SHP77 (cell line): Measurements from ENCODE around the gene GRAMD1C.
"Not testable (repeated sequence)": the region's sequence is repeated elsewhere in the genome, so short reads cannot be mapped to it uniquely, and the experiment has no call there.

ENCODE experiments used
- DNase-seq, 2 experiments: peaks; one replicate each; lab custom pipeline; 2025; lab: John Stamatoyannopoulos, UW

Gene GRAMD1C

DNA sequence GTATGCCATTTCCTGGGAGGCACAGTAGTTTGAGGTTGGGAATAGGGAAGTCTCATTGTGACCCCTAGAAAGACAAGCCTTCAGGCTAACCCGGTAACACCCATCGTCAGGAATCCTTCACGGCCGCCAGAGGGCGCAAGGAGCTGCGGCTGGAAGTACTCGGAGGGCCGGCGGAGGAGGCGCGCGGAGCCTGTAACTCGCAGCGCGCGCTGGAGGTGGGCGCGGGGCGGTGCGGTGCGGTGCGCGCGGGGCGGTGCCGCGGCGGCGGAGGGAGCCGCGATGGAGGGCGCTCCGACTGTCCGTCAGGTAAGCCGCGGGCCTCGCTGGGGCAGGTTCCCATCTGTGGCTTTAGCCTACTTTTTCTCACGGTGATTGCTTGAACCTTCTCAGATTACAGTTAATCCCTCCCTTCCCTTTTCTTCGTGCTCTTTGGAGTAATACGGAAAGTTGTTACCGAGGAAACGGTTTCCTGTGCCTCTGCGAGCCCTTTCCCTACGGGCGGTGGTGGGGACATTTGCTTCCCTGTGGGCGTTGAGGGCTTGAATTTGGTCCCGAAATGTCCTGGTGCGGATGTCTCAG is at the start of gene GRAMD1C:
GRAMD1C (plus strand) TSS at position 158 of the 579 bp plus-strand sequence; CDS start at position 280, 122 bp downstream.
- DNase-seq, result peak; percentile 80 to 90

DNA sequence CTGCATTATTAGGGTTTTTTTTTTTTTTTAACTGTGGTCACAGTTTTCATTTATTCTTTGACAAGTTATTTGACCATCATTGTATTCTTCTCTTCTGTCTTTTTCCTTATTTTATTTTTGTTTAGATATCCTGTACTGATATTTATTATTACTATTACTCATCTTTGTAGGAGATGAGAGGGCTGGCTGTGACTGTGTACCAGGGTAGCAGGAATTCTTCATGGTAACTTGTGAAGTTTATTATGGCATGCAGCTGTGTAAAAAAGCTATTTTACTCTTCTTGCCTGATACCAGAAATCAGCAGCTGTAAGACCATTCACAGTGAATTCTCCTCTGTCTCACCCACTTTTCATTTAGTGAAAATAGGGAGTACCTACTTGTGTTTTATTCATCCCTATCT is 47.2 kb upstream of the GRAMD1C start:
- no peak for DNase-seq

DNA sequence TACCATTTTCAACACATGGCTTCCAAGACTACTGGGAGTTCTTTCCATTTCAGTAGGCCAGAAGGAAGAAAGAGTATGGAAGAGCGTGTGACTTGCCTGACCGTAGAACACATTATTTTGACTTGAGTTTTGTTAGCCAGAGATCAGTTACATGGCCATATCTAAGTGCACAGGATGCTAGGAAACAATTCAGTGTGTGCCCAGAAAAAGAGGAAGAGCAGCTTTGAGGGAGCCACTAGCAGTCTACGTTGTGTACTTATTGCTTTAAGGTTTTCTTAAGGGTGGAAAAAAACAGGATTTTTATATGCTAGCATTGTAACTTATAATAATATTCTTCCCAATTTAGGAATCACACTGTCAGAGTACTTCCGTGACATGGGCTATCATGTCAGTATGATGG is 44.1 kb upstream of the GRAMD1C start:
- DNase-seq, result no peak

DNA sequence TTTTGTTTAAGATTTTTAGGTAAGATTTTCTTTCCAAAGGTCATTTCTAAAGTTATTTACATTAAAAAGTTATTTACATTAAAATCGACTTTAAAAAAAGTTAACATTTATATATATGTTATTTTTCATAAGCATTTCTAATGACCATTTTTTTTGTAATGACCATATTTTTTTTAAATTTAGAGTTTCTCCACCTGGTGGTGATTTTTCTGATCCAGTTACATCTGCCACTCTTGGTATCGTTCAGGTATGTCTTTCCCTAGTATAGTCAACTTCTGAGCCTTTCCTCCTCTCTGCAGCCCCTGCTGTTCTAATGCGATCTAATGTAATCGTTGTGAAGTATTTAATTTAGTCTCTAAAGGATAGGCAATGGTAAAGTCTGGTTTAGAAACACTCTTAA is 42.9 kb upstream of the GRAMD1C start:
- DNase-seq, result no peak

DNA sequence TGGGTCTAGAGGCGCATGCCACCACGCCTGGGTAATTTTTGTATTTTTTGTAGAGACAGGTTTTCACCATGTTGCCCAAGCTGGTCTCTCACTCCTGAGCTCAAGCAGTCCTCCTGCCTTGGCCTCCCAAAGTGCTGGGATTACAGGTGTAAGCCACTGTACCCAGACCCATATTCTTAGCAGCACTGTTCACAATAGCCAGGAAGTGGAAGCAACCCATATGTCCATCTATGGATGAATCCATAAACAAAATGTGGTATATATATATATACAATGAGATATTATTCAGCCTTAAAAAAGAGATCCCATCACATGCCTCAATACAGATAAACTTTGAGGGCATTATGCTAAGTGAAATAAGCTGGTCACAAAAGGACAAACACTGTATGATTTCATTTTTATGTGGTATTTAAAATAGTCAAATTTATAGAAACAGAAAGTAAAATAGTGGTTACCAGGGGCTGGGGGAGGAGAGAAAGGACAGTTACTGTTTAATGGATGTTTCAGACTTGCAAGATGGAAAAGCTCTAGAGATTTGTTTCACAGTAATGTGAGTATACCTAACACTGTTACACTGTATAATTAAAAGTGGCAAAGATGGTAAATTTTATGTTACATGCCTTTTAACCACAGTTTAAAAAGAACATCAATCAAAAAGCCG is 35.7 kb upstream of the GRAMD1C start:
- DNase-seq, result no peak

DNA sequence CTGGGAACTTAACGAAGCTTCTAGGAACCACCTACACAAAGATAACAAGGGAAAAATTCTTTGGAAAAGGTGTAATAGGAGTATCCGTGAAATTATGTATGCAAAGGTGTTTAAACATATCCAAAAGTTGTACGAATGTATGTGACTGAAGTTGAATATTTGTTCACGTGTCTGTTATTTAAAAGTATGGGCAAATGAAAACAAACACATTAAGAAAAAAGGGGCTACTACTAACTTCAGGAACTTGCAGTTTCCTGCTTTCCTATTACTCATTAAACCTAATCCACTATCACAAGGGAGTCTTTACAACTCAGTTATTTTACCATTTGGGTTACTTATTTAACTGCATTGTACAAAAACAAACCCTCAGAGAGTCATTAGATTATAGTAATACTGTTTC is 33.9 kb upstream of the GRAMD1C start:
- no peak for DNase-seq

DNA sequence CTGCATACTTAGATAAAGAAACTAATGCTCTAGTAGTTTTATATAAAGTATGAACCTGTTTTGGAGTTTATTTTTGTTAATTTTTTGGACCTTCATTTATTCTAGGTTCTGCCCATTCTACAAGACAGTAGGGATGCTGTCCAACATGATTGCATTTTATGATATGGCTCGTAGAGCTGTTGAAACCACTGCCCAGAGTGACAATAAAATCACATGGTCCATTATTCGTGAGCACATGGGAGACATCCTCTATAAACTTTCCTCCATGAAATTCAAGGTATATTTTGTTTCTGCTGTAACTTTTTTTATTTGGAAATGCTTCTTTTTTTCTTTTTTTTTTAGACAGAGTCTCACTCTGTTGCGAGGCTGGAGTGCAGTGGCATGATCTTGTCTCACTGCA is 33.3 kb upstream of the GRAMD1C start:
- no peak for DNase-seq

DNA sequence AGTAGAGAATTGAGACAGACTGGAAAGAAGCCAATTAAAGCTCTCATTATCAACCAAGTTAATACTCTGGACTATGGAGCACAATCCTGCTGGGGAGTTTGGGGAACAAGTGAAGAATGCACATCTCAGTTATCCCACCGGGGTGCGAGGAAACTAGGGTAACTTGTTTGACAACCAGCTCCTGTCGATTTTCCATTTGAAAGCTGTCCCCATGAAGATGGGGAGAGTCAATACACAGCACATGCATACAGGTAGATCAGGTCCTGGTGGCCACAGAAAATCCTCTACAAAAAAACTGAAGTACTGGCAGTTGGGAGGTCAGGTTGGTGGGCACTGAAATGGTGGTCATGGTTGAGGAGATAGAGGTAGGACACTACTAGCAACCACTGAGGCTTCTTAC is 25.7 kb upstream of the GRAMD1C start:
- DNase-seq, result no peak

DNA sequence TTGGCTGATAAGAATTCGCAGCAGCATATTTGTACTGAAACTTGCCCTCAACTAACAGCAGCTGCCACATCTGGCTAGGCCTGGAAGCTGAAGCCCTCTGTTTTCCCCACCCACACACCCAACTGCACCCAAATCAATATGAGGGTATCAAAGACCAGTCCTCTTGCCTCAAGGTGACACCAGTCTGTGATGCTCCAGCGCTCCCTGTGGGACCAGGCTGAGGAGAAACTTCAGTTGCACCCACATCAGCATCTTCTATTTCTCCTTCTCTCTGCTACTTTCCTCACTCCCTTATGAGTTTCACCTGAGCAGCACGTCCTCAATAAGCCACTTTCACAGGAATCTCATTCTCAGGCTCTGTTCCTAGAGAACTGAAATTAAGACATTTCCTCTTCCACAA is 18.7 kb upstream of the GRAMD1C start:
- no peak for DNase-seq

DNA sequence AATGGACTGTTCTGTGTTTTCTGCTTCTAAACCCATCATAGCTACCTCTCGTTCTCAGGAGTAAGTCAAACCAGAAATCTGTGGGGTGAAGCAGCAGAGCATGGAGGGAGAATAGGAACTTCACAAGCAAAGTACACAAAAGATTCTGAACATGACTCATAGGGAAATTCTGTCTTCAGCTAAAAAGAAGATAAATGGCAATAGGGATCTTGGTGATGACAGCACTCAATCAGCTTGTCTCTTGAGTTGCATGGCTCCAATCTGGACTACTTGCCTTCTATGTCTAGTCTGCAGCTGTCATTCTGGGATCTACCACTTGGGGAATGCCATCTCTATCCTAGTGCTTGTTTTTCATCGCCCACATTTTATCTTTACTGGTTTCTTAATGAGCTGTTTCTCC is 13.5 kb upstream of the GRAMD1C start:
- no peak for DNase-seq

DNA sequence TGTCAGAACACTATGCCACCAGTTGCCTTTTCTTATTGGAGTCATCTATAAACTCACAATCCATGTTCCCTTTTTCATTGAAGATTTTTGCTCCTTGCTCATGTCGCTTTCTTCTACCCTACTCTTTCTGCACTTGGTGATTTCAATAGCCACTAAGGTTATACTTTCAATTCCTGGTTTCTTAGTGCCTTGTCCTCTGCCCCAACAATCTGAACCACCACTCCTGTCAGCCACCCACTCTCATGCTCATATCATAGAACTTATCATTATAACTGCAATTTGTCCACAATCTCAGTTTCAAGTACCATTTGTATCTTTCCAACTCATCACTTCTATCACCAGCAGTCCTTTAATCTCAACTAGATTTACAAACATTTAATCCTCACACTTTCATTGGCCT is 10.0 kb upstream of the GRAMD1C start:
- no peak for DNase-seq

- no peak for DNase-seq
Measured at GRCh38 chr3:113829576-113830354, 8.8 kb upstream of the GRAMD1C start.

DNA sequence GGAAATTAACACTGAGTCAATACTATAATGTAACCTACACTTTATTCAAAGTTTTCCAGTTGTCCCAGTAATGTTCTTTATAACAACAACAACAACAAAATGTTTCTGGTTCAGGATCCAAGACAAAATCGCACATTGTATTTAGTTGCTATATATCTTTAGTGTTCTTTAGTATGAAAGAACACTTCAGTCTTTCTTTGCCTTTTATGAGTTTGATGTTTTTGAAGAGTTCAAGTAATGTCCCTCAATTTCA is 7.6 kb upstream of the GRAMD1C start:
- DNase-seq, result no peak

DNA sequence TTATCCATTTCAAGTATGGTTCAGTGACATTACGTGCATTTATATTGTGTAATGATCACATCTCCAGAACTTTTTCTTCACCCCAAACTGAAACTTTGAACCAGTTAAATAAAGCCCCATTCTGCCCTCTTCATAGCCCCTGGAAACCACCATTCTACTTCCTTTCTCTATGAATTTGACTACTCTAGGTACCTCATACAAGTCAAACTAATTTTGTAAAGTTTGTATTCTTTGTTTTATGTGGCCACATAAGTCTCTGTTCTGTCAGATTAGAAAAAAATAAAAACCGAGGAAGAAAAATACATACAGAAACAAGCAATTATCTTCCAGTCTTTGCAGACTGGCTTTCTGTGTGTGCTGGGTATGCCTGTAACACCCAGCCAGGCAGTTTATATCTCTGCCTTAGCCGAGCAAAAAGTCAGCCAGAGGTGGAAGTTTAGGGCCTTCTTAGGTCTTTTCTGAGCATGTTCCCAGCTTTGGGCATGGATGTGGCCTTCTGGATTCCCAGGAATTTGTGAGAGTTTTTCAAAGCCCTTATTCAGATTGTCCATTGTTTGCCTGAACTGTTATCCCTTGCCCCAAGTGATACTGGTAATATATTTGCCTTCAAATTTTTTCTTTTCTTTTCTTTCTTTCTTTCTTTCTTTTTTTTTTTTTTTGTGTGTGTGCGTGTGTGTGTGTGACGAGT is 6.0 kb upstream of the GRAMD1C start:
- DNase-seq, result no peak

- DNase-seq, result no peak
Measured at GRCh38 chr3:113834983-113835382, 3.6 kb upstream of the GRAMD1C start.

DNA sequence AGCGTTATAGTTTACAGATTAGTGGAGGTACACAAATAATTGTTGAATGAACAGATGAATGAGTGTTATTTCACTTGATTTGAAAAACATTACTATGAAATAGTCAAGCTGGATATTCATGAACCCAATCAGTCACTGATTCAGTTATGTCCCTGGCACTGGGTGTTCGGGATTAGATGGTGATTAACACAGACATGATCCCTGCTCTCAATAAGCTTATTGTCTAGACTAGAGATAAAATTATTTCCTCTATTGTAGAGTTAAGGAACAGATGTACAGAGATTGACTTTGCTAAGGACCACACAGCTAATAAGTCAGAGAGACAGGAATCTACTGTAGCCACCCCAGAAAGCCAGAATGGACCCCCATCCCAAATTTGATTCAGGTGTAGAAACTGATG is 963 bp downstream of the GRAMD1C start:
- no peak for DNase-seq

- DNase-seq, result peak; percentile 29 to 47
Measured at GRCh38 chr3:113844622-113845222, 6.1 kb downstream of the GRAMD1C start.

DNA sequence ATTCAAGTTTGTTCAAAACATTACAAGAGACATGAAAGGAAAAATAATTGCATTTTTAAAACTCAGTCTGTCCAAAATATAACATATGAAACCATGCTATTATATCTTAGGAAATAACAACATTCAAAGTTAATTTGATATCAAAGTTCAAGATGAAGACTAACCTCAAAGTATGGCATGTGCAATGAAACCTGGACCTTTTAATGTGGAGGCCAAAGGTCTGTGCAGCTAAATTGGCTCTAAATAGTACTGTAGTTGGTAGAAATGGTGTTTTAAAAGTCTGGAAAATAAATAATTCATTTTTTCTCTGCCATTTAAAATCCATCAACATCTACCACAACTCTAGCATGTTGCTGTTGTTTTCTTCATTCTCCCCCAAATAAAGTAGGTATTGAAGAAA is 8.7 kb downstream of the GRAMD1C start:
- DNase-seq, result no peak

DNA sequence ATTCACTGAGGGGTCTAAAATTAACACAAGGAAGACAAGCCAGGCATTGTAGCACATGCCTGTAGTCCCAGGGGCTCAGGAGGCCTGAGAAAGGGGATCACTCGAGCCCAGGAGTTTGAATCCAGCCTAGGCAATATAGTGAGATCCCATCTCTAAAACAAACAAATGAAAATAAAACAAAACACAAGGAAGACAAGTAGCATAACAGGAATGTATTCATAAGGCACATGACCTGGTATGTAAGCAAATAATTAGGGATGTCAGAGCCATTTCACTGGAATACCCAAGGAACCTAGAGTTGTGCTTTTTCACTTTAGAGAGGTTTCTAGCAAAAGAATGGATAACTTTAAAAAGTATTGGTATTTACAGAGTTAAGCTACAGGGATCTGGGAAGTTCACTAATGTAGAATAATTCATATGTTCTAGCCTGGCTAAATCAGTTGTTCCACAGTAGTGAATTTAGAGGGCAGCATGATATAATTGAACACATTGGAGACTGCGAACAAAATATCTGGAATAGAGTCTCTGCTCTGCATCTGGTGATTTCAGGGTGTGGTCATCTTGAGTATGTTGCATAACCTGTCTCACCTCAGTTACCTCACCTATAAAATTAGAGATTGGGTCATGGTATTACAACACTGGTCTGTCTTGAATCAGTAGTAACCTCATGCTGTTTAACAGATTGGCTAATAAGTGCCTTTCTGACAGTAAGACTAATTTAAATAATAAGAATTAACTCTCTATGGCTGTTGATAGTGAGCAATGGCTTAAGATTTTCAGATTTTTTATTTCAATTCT is 9.3 kb downstream of the GRAMD1C start:
- no peak for DNase-seq

- DNase-seq, result not testable (repeated sequence)
Measured at GRCh38 chr3:113849071-113849470, 10.5 kb downstream of the GRAMD1C start.

DNA sequence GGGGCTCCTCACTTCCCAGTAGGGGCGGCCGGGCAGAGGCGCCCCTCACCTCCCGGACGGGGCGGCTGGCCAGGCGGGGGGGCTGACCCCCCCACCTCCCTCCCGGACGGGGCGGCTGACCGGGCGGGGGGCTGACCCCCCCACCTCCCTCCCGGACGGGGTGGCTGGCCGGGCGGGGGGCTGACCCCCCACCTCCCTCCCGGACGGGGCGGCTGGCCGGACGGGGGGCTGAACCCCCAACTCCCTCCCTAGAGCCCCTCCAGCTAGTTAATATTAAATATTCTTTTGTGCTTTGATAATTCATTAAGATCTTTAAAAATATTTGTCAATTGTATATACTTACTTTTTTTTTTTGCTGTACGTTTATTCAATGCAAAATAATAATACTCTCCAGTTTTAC is 11.3 kb downstream of the GRAMD1C start:
- DNase-seq, result not testable (repeated sequence)

DNA sequence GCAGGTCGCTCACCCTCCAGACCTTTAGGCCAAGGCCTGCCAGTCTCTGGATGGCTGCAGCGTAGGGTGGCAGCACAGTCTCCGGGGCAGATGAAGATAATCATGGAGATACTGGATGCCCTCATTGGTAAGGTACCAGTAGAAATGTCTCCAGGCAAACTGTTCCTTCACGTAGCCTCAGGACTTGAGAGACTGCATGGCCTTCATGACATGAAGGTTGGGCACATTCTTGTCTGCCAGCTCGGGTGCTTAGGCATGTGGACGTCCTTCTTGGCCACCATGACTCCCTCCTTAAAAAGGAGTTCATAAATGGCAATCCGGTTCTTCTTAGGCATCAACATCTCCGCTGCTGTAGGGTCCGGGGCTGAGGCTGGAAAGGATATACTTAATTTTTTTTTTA is 11.8 kb downstream of the GRAMD1C start:
- not testable (repeated sequence) for DNase-seq
